Neural cell (in vitro differentiated cells): ENCODE data around the gene HEATR1. TPM values are rescaled to one million over a fixed set of nuclear protein-coding genes. Genes with fewer than 3 reads are reported as not detected.

ENCODE experiments used
- H2AFZ ChIP-seq: fragments of 200-600, 300-800 bp; sonication (generic), shearing (Covaris generic); 2 replicates; pipeline ENCODE4 v1.6.0; 2014; ENCODE audit warnings: low read depth, mild to moderate bottlenecking, antibody characterized with exemption, low read length, moderate library complexity
- H3F3A ChIP-seq: fragments of 200-600 bp; shearing (Covaris generic); 2 replicates; pipeline ENCODE4 v1.6.1; 2016; ENCODE audit warnings: mild to moderate bottlenecking, moderate library complexity, mixed read lengths, antibody characterized with exemption, low read length; ENCODE audit not compliant: insufficient read depth, poor library complexity, severe bottlenecking
- H3K27ac ChIP-seq: fragments of 200-600, 300-800 bp; sonication (generic), shearing (Covaris generic); 2 replicates; pipeline ENCODE4 v1.5.1; 2014; ENCODE audit warnings: mild to moderate bottlenecking, low read length, moderate library complexity
- H3K27me3 ChIP-seq: fragments of 300-800, 200-600 bp; sonication (generic), shearing (Covaris generic); 2 replicates; pipeline ENCODE4 v1.6.0; 2014; ENCODE audit warnings: mild to moderate bottlenecking, low read depth, low read length, moderate library complexity; ENCODE audit not compliant: insufficient read depth
- H3K36me3 ChIP-seq: fragments of 300-800, 200-600 bp; sonication (generic), shearing (Covaris generic); 2 replicates; pipeline ENCODE4 v1.5.1; 2014; ENCODE audit warnings: mild to moderate bottlenecking, antibody characterized with exemption, low read length, moderate library complexity; ENCODE audit not compliant: insufficient read depth
- H3K4me2 ChIP-seq: fragments of 300-800, 200-600 bp; sonication (generic), shearing (Covaris generic); 2 replicates; pipeline ENCODE4 v1.6.0; 2014; ENCODE audit warnings: mild to moderate bottlenecking, low read length
- H3K4me3 ChIP-seq: fragments of 300-800, 200-600 bp; sonication (generic), shearing (Covaris generic); 2 replicates; pipeline ENCODE4 v1.5.1; 2014; ENCODE audit warnings: mild to moderate bottlenecking, low read length, moderate library complexity
- H3K79me2 ChIP-seq: fragments of 200-600 bp; shearing (Covaris generic); replicated peaks from 2 replicates; pipeline ENCODE4 v1.6.0; 2014; ENCODE audit warnings: mild to moderate bottlenecking, low read length, moderate library complexity; ENCODE audit not compliant: insufficient read depth
- H3K9ac ChIP-seq: fragments of 300-800, 200-600 bp; sonication (generic), shearing (Covaris generic); 2 replicates; pipeline ENCODE4 v1.6.1; 2016; ENCODE audit warnings: mild to moderate bottlenecking, low read length, mixed read lengths
- H3K9me2 ChIP-seq: fragments of 200-600 bp; shearing (Covaris generic); 2 replicates; pipeline ENCODE4 v1.6.1; 2016; ENCODE audit warnings: mild to moderate bottlenecking, low read length, mixed read lengths; ENCODE audit not compliant: insufficient read depth
- H3K9me3 ChIP-seq: fragments of 200-600, 300-800 bp; sonication (generic), shearing (Covaris generic); 2 replicates; pipeline ENCODE4 v1.6.1; 2016; ENCODE audit warnings: mild to moderate bottlenecking, mixed run types, low read length, moderate library complexity, mixed read lengths
- H4K20me1 ChIP-seq: fragments of 200-600 bp; shearing (Covaris generic); 2 replicates; pipeline ENCODE4 v1.6.1; 2016; ENCODE audit warnings: mild to moderate bottlenecking, mixed run types; ENCODE audit not compliant: insufficient read depth
- CTCF ChIP-seq: fragments of 450-650 bp; IDR thresholded peaks from 2 replicates; pipeline ENCODE4 v1.5.1; 2014; ENCODE audit warnings: antibody characterized with exemption, mild to moderate bottlenecking, moderate library complexity; ENCODE audit not compliant: poor library complexity, severe bottlenecking
- EP300 ChIP-seq: fragments of 450-650 bp; conservative IDR thresholded peaks from 2 replicates; pipeline ENCODE4 v1.6.1; 2014; ENCODE audit warnings: antibody characterized with exemption, mild to moderate bottlenecking, moderate library complexity; ENCODE audit not compliant: poor library complexity, severe bottlenecking
- EZH2 ChIP-seq: fragments of 200-600, 300-800 bp; shearing (Covaris generic), sonication (generic); IDR thresholded peaks from 2 replicates; pipeline ENCODE4 v1.6.1; 2014; ENCODE audit warnings: antibody characterized with exemption, low read length, borderline replicate concordance, mild to moderate bottlenecking; ENCODE audit not compliant: insufficient read depth, poor library complexity, severe bottlenecking
- MXI1 ChIP-seq: fragments of 450-650 bp; conservative IDR thresholded peaks from 2 replicates; pipeline ENCODE4 v1.6.1; 2014; ENCODE audit warnings: antibody characterized with exemption, mild to moderate bottlenecking; ENCODE audit not compliant: poor library complexity, severe bottlenecking
- POLR2AphosphoS5 ChIP-seq: IDR thresholded peaks from 2 replicates; pipeline ENCODE4 v1.6.1; 2012
- RAD21 ChIP-seq: fragments of 450-650 bp; conservative IDR thresholded peaks from 2 replicates; pipeline ENCODE4 v1.6.1; 2014; ENCODE audit warnings: antibody characterized with exemption, mild to moderate bottlenecking, moderate library complexity
- REST ChIP-seq: IDR thresholded peaks from 2 replicates; pipeline ENCODE4 v1.6.1; 2012; ENCODE audit warnings: borderline replicate concordance
- SMC3 ChIP-seq: fragments of 450-650 bp; conservative IDR thresholded peaks from 2 replicates; pipeline ENCODE4 v1.6.1; 2014; ENCODE audit warnings: antibody characterized with exemption, mild to moderate bottlenecking, moderate library complexity; ENCODE audit not compliant: poor library complexity
- TAF1 ChIP-seq: IDR thresholded peaks from 2 replicates; pipeline ENCODE4 v1.6.1; 2012; ENCODE audit warnings: low read depth
- polyA plus RNA-seq: library from polyadenylated mRNA; depleted of rRNA; stranded (reverse); fragments of >200 nt; gene quantifications from 2 replicates; pipeline ENCODE4 v1.2.3, GENCODE V29; 2014

HEATR1 gene
- polyA plus RNA-seq, 1 donor from 2014 or later: 5.9 TPM

GRCh38 chr1:236535662-236536161, 68.6 kb downstream of the HEATR1 start:
- Histone ChIP-seq H4K20me1 (no peaks in the 10 kb centered on the region), H3K4me3 (no peak overlapping the region)

GRCh38 chr1:236535190-236535589, 69.1 kb downstream of the HEATR1 start:
- no peaks in the 10 kb centered on the region for H3K79me2 ChIP-seq
- no peak overlapping the region for H3K4me3 ChIP-seq
- TF ChIP-seq CTCF (no peak), MXI1 (no peak), REST (no peak), POLR2AphosphoS5 (no peak), RAD21 (no peak), EZH2 (no peak)

More at GRCh38 chr1:236535662-236536161, 68.6 kb downstream of the HEATR1 start:
- no peaks in the 10 kb centered on the region for H3K9me2 ChIP-seq
- no peaks in the 10 kb centered on the region for H3K9me3 ChIP-seq
- no peaks in the 10 kb centered on the region for H3K27me3 ChIP-seq
- no peaks in the 10 kb centered on the region for H3K79me2 ChIP-seq
- H3K27ac ChIP-seq: no peak overlapping the region
- no peaks in the 10 kb centered on the region for H3F3A ChIP-seq
- no peaks in the 10 kb centered on the region for H3K36me3 ChIP-seq
- H2AFZ ChIP-seq: no peak overlapping the region
- H3K4me2 ChIP-seq: no peak overlapping the region
- H3K9ac ChIP-seq: no peak overlapping the region
- TF ChIP-seq EZH2 (no peak), RAD21 (no peak), REST (no peak), MXI1 (no peak), EP300 (no peak), CTCF (no peak), POLR2AphosphoS5 (no peak), SMC3 (no peak), TAF1 (no peak)

More at GRCh38 chr1:236535190-236535589, 69.1 kb downstream of the HEATR1 start:
- Histone ChIP-seq H3K9me3 (no peaks in the 10 kb centered on the region), H3K36me3 (no peaks in the 10 kb centered on the region), H3K27me3 (no peaks in the 10 kb centered on the region), H3K4me2 (no peak overlapping the region), H4K20me1 (no peaks in the 10 kb centered on the region), H3K27ac (no peak overlapping the region), H3F3A (no peaks in the 10 kb centered on the region), H2AFZ (no peak overlapping the region), H3K9ac (no peak overlapping the region), H3K9me2 (no peaks in the 10 kb centered on the region)
